Right lobe of liver (tissue), 6 donors: Measurements from ENCODE around the gene CADM2. TPM values are rescaled to one million over a fixed set of nuclear protein-coding genes. Genes with fewer than 3 reads are reported as not detected.

Experiments
- ATAC-seq, 4 donors: fragments of 200-7000 bp; cut with Tn5 transposase; one replicate each; pipeline ENCODE4 v1.9.1; 2020; ENCODE audit warnings: mild to moderate bottlenecking in 4 of 4, moderate library complexity in 4 of 4
- DNase-seq, 3 donors: peaks; one replicate each; pipeline ENCODE4 v3.0.0-alpha.2; 2020
- H3K27ac ChIP-seq, 3 donors: fragments of 200-600 bp; one replicate each; pipeline ENCODE4 v1.8.0; 2022
- H3K27me3 ChIP-seq, 2 donors: fragments of 200-600 bp; one replicate each; pipeline ENCODE4 v1.8.0; 2022
- H3K36me3 ChIP-seq, 4 donors: fragments of 200-600 bp; sonication (generic) in 1 of 4; one replicate each; pipeline versions ENCODE4 v1.5.1 to v1.8.0; 2017 to 2022; ENCODE audit warnings: control low read depth in 1 of 4
- H3K4me1 ChIP-seq, 4 donors: fragments of 200-600 bp; sonication (generic) in 1 of 4; one replicate each; pipeline versions ENCODE4 v1.5.1 to v1.8.0; 2017 to 2022; ENCODE audit warnings: control low read depth in 1 of 4
- H3K4me3 ChIP-seq, 3 donors: fragments of 200-600 bp; one replicate each; pipeline ENCODE4 v1.8.0; 2022
- H3K9me3 ChIP-seq, 4 donors: fragments of 200-600 bp; sonication (generic) in 1 of 4; one replicate each; pipeline versions ENCODE4 v1.5.1 to v1.8.0; 2017 to 2022; ENCODE audit warnings: control low read depth in 1 of 4
- CTCF ChIP-seq, 4 donors: fragments of 200-600 bp in 3 of 4; fragments of 450-650 bp in 1 of 4; IDR thresholded peaks; one replicate each; pipeline versions ENCODE4 v1.5.1 to v1.8.0; 2016 to 2022; ENCODE audit warnings: antibody characterized with exemption in 4 of 4, mild to moderate bottlenecking in 2 of 4
- POLR2A ChIP-seq: fragments of 450-650 bp; IDR thresholded peaks from one replicate; pipeline ENCODE4 v1.6.1; 2017; ENCODE audit warnings: antibody characterized with exemption, mild to moderate bottlenecking
- WGBS: methylation state at CpG from one replicate; pipeline ENCODE4 v1.1.6; 2018; ENCODE audit warnings: low coverage, low lambda C conversion rate; ENCODE audit not compliant: insufficient coverage; ENCODE audit errors: missing lambda C conversion rate; 5-methylcytosine and 5-hydroxymethylcytosine counted together
- intact Hi-C, 2 donors: fragments of 100-400 bp; cut with DNase I; formaldehyde crosslinking; loops; one replicate each; pipeline versions ENCODE4 v1.11.2 to v1.14.1; 2022
- total RNA-seq, 6 experiments: library from RNA; depleted of rRNA in 2 of 6; stranded (reverse); fragments of >200 nt in 2 of 6; fragmentation: NEBNext Ultra II Directional in 3 of 6; extraction: Animal tissue kit (Norgen Biotek cat#: 25700) in 3 of 6; gene quantifications; one replicate each; pipeline versions ENCODE4 v1.1.0 to v1.2.4, GENCODE V29; 2016 to 2023
- donor health status: DM: no; HTN: yes; CAD: no.
- donor health status: DM: no; HTN: no; CAD: no.
- donor health status: DM: no; HTN: no; CAD: no.
- donor health status: DM: no; HTN: yes; CAD: no.
- donor health status: DM: no; HTN: yes; CAD: no.

The CADM2 gene
- total RNA-seq, 6 experiments from 2014 or later: under 0.01 to 1.7 (median 0.15) TPM

GRCh38 chr3:85508659-85509058 is 549.9 kb downstream of the CADM2 start:
- no peak overlapping the region for H3K27ac ChIP-seq
- H3K4me3 ChIP-seq: no peak overlapping the region
- H3K9me3 ChIP-seq: no peaks in the 10 kb centered on the region
- no peak for DNase-seq
- WGBS: 28% methylated on average over 2 of the region's 2 CpGs
- TF ChIP-seq POLR2A: no peak
- TF ChIP-seq CTCF (IDR thresholded peaks at IDR 0.05): no peak
- no peaks in the 10 kb centered on the region for H3K4me1 ChIP-seq
- H3K27me3 ChIP-seq: no peaks in the 10 kb centered on the region
- no peak for ATAC-seq
- intact Hi-C loops: no loop called here
- H3K36me3 ChIP-seq: no peaks in the 10 kb centered on the region

- ATAC-seq (no peak), DNase-seq (no peak)
- TF ChIP-seq POLR2A (no peak), CTCF (IDR thresholded peaks at IDR 0.05) (no peak)
- Histone ChIP-seq H3K27me3 (no peaks in the 10 kb centered on the region), H3K36me3 (no peaks in the 10 kb centered on the region), H3K4me1 (no peaks in the 10 kb centered on the region), H3K4me3 (no peak overlapping the region), H3K9me3 (no peaks in the 10 kb centered on the region), H3K27ac (no peak overlapping the region)
- intact Hi-C loops: no loop called here
Measured at GRCh38 chr3:85516146-85516545, 557.4 kb downstream of the CADM2 start.

- ATAC-seq (no peak), DNase-seq (no peak)
- H3K27me3 ChIP-seq: no peaks in the 10 kb centered on the region
- H3K4me1 ChIP-seq: no peaks in the 10 kb centered on the region
- H3K27ac ChIP-seq: no peak overlapping the region
- TF ChIP-seq CTCF (IDR thresholded peaks at IDR 0.05) (no peak), POLR2A (no peak)
- no peaks in the 10 kb centered on the region for H3K9me3 ChIP-seq
- no peak overlapping the region for H3K4me3 ChIP-seq
- H3K36me3 ChIP-seq: no peaks in the 10 kb centered on the region
- 70% methylated on average over 1 of the region's 1 CpG for WGBS
- intact Hi-C loops: no loop called here
Measured at GRCh38 chr3:85524104-85524503, 565.3 kb downstream of the CADM2 start.

- H3K4me1 ChIP-seq: no peaks in the 10 kb centered on the region
- H3K27me3 ChIP-seq: no peaks in the 10 kb centered on the region
- no peak overlapping the region for H3K27ac ChIP-seq
- DNase-seq (no peak), ATAC-seq (no peak)
- TF ChIP-seq POLR2A (no peak), CTCF (IDR thresholded peaks at IDR 0.05) (no peak)
- H3K36me3 ChIP-seq: no peaks in the 10 kb centered on the region
- no peaks in the 10 kb centered on the region for H3K9me3 ChIP-seq
- H3K4me3 ChIP-seq: no peak overlapping the region
- intact Hi-C loops: no loop called here
- WGBS: 20% methylated on average over 1 of the region's 1 CpG
Measured at GRCh38 chr3:85525264-85525663, 566.5 kb downstream of the CADM2 start.

GRCh38 chr3:85533586-85533985 is 574.8 kb downstream of the CADM2 start:
- WGBS: 54% methylated on average over 2 of the region's 2 CpGs
- ATAC-seq (no peak), DNase-seq (no peak)
- Histone ChIP-seq H3K27ac (no peak overlapping the region), H3K27me3 (no peaks in the 10 kb centered on the region), H3K36me3 (no peaks in the 10 kb centered on the region), H3K4me3 (no peak overlapping the region), H3K9me3 (no peaks in the 10 kb centered on the region), H3K4me1 (no peaks in the 10 kb centered on the region)
- intact Hi-C loops: no loop called here
- no peak for TF ChIP-seq POLR2A
- TF ChIP-seq CTCF (IDR thresholded peaks at IDR 0.05): no peak
